Heart left ventricle (tissue), 16 donors: ENCODE data around the gene AIFM1. TPM values are rescaled to one million over a fixed set of nuclear protein-coding genes. Genes with fewer than 3 reads are reported as not detected.

Experiments
- ATAC-seq, 4 donors: fragments of 200-7000 bp; cut with Tn5 transposase; one replicate each; pipeline ENCODE4 v1.9.1; 2020 to 2022; ENCODE audit warnings: moderate library complexity in 4 of 4, mild to moderate bottlenecking in 3 of 4, moderate number of reproducible peaks in 1 of 4
- DNase-seq, 5 donors: peaks; one replicate each; pipeline ENCODE4 v3.0.0-alpha.2; 2020
- H3K27ac ChIP-seq, 12 donors: fragments of 200-600 bp; sonication (generic) in 4 of 12; one replicate each; pipeline versions ENCODE4 v1.5.0 to v1.8.0; 2016 to 2022; ENCODE audit warnings: mild to moderate bottlenecking in 2 of 12
- H3K27me3 ChIP-seq, 9 donors: fragments of 200-600 bp; sonication (generic) in 2 of 9; one replicate each; pipeline versions ENCODE4 v1.5.1 to v1.8.0; 2016 to 2022; ENCODE audit warnings: mild to moderate bottlenecking in 3 of 9
- H3K36me3 ChIP-seq, 9 donors: fragments of 200-600 bp; sonication (generic) in 2 of 9; one replicate each; pipeline versions ENCODE4 v1.5.0 to v1.8.0; 2018 to 2022; ENCODE audit warnings: mild to moderate bottlenecking in 2 of 9
- H3K4me1 ChIP-seq, 12 donors: fragments of 200-600 bp; sonication (generic) in 4 of 12; one replicate each; pipeline versions ENCODE4 v1.5.0 to v1.8.0; 2016 to 2022; ENCODE audit warnings: mild to moderate bottlenecking in 3 of 12
- H3K4me3 ChIP-seq, 12 donors: fragments of 200-600 bp; sonication (generic) in 4 of 12; one replicate each; pipeline versions ENCODE4 v1.5.0 to v1.8.0; 2017 to 2022; ENCODE audit warnings: mild to moderate bottlenecking in 9 of 12, moderate library complexity in 4 of 12
- H3K9me3 ChIP-seq, 12 donors: fragments of 200-600 bp; sonication (generic) in 4 of 12; one replicate each; pipeline versions ENCODE4 v1.5.0 to v1.8.0; 2016 to 2022; ENCODE audit warnings: mild to moderate bottlenecking in 1 of 12
- CTCF ChIP-seq, 12 donors: fragments of 200-600 bp; sonication (generic) in 4 of 12; IDR thresholded peaks; one replicate each; pipeline versions ENCODE4 v1.5.0 to v1.8.0; 2018 to 2022; ENCODE audit warnings: antibody characterized with exemption in 12 of 12, mild to moderate bottlenecking in 5 of 12
- POLR2A ChIP-seq, 2 donors: fragments of 450-650 bp; IDR thresholded peaks; one replicate each; pipeline ENCODE4 v1.6.1; 2017; ENCODE audit warnings: antibody characterized with exemption in 2 of 2, mild to moderate bottlenecking in 2 of 2, moderate library complexity in 2 of 2
- WGBS, 4 donors: extraction: QIAGEN DNeasy Blood & Tissue Kit in 2 of 4; methylation state at CpG; one replicate each; pipeline versions ENCODE4 v1.1.5 to v1.1.7; 2013 to 2018; 5-methylcytosine and 5-hydroxymethylcytosine counted together
- intact Hi-C, 10 donors: fragments of 100-400 bp; cut with DNase I; formaldehyde crosslinking; loops; one replicate each; pipeline versions ENCODE4 v1.11.1 to v1.14.2; 2022
- polyA plus RNA-seq, 2 donors: library from polyadenylated mRNA; stranded (reverse); fragments of 200-250 nt; gene quantifications; one replicate each; pipeline ENCODE4 v1.2.3, GENCODE V29; 2013
- total RNA-seq, 9 donors: library from RNA; depleted of rRNA in 2 of 9; stranded (reverse); fragments of >200 nt in 2 of 9; fragmentation: NEBNext Ultra II Directional in 3 of 9; extraction: Animal tissue kit (Norgen Biotek cat#: 25700) in 3 of 9; gene quantifications; one replicate each; pipeline versions ENCODE4 v1.1.0 to v1.2.4, GENCODE V29; 2016 to 2023
- donor health status: ischemic (EF 13 %, LVEDD 7.1; RV severe dilation, severe dysfunction).
- donor health status: healthy with polysubstance abuse.
- donor health status: DM: no; HTN: yes; CAD: no.
- donor health status: DM: no; HTN: no; CAD: no.
- donor health status: ischemic (EF 25% LVEDD 6.9; RV normal size, moderate dysfunction).
- donor health status: ischemic (EF 25% LVEDD 5.7; RV mildly dilated, moderate dysfunction).
- donor health status: healthy.
- donor health status: DM: yes; HTN: yes; CAD: no.
- donor health status: ischemic (EF 35%, LVEDD 5.7; RV mildly dilated, moderate dysfunction).
- donor health status: nonischemic (EF 11% LVEDD 7.7; RV severe dilation, severe dysfunction).
- donor health status: DM: yes; HTN: yes; CAD: no.
- donor health status: PGD.
- donor health status: ischemic (EF 29% LVEDD 5.4; RV normal size, mild dysfunction).
- donor health status: nonischemic (EF 23%, LVEDD 6.1; RV moderate dilation, normal function).

Gene AIFM1
- total and polyA plus RNA-seq, 11 donors, result 73.7 to 164 (median 109) TPM

GRCh38 chrX:130080791-130081367 is 84.8 kb downstream of the AIFM1 start:
- no peak for ATAC-seq
- peak in 1 of 5 donors; percentile 19 for DNase-seq
- TF ChIP-seq POLR2A (IDR thresholded peaks at IDR 0.05) (no peak), CTCF (IDR thresholded peaks at IDR 0.05) (no peak)

DNA sequence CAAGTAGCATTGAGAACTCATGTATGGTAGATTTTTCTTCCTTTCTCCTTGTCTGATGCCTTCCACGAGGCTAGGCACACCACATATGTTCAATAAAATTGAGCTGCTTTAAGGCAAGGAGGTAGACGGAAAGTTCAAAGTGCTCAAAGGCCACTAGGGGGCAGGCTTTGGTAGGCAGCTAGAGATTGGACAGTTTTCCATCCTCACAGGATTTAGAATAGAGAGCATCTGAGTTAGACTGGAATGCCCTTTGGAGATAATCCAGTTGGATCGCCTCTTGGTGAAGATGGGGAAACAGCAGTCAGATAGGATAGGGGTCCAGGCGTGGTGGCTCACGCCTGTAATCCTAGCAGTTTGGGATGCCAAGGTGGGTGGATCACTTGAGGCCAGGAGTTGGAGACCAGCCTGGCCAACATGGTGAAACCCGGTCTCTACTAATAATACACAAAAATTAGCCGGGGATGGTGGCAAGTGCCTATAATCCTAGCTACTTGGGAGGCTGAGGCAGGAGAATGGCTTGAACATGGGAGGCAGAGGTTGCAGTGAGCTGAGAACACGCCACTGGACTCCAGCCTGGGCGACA is 85.7 kb downstream of the AIFM1 start:
- Histone ChIP-seq H3K36me3 (no peaks in the 10 kb centered on the region), H3K9me3 (no peaks in the 10 kb centered on the region), H3K4me1 (peaks cover 0 to 45% (median 12%) of the 10 kb centered on the region in 12 donors), H3K27me3 (no peaks in the 10 kb centered on the region), H3K4me3 (no peak overlapping the region), H3K27ac (no peak overlapping the region)
- intact Hi-C loops, result loop anchor here (1.0 to 10.0 kb wide), 10 partner anchors 37 to 822 kb away; partner anchors contain the start of gene ENOX2 (in 1 of the 10)
- ATAC-seq (peak; percentile 30 to 66 (median 53)), DNase-seq (peak in 3 of 5 donors; percentile 40 to 61 (median 53))
- TF ChIP-seq POLR2A (IDR thresholded peaks at IDR 0.05) (no peak), CTCF (IDR thresholded peaks at IDR 0.05) (peak; percentile 55 to 77 (median 64))
- 41 to 52% (median 45%) methylated on average over 9 of the region's 9 CpGs for WGBS, 4 donors

More at GRCh38 chrX:130080791-130081367, 84.8 kb downstream of the AIFM1 start:
- H3K4me3 ChIP-seq, result no peak overlapping the region
- 70 to 83% (median 76%) methylated on average over 6 to 7 of the region's 7 CpGs for WGBS, 4 donors
- no peaks in the 10 kb centered on the region for H3K27me3 ChIP-seq
- H3K27ac ChIP-seq, result peak overlapping the region in 2 of 12 donors; percentile 41 to 76
- H3K4me1 ChIP-seq, result peaks cover 0 to 53% (median 15%) of the 10 kb centered on the region in 12 donors
- H3K36me3 ChIP-seq, result no peaks in the 10 kb centered on the region
- intact Hi-C loops, result loop anchor here (1.0 to 5.0 kb wide), 8 partner anchors 36 to 112 kb away; no protein-coding TSS in a partner anchor
- H3K9me3 ChIP-seq, result no peaks in the 10 kb centered on the region

Other genes starting within 250 kb of the AIFM1 start
- gene BCORL1, start 183.2 kb downstream of the AIFM1 start, total RNA-seq, result 10 to 100 TPM in 2 of 9 donors, 1 to 10 TPM in 7; 5.3 to 11.0 (median 9.0) TPM
- 1 to 10 TPM; 3.3 to 7.5 TPM for gene BCORL1, start 183.2 kb downstream of the AIFM1 start, polyA plus RNA-seq
- gene ELF4, start 55.3 kb downstream of the AIFM1 start, total RNA-seq, result 10 to 100 TPM in 1 of 9 donors, 1 to 10 TPM in 8; 1.8 to 13.7 (median 3.2) TPM
- gene ELF4, start 55.3 kb downstream of the AIFM1 start, polyA plus RNA-seq, result 1 to 10 TPM; 1.3 to 5.3 TPM
- 1 to 10 TPM in 5 of 9 donors, under 1 TPM in 4; 0.32 to 7.9 (median 1.5) TPM for gene RAB33A, start 6.1 kb upstream of the AIFM1 start, total RNA-seq
- gene RAB33A, start 6.1 kb upstream of the AIFM1 start, polyA plus RNA-seq, result 1 to 10 TPM in 1 of 2 donors, under 1 TPM in 1; 0.23 to 5.8 TPM
- gene ZNF280C, start 103.1 kb upstream of the AIFM1 start, total RNA-seq, result 1 to 10 TPM; 1.3 to 2.6 (median 1.8) TPM
- under 1 TPM; 0.67 to 0.72 TPM for gene ZNF280C, start 103.1 kb upstream of the AIFM1 start, polyA plus RNA-seq
- 10 to 100 TPM in 2 of 9 donors, 1 to 10 TPM in 7; 5.7 to 10.6 (median 7.0) TPM for gene SLC25A14, start 174.1 kb upstream of the AIFM1 start, total RNA-seq
- gene SLC25A14, start 174.1 kb upstream of the AIFM1 start, polyA plus RNA-seq, result 10 to 100 TPM in 1 of 2 donors, 1 to 10 TPM in 1; 7.1 to 17.7 TPM
- gene GPR119, start 219.8 kb upstream of the AIFM1 start, total RNA-seq, result not detected
- not detected for gene GPR119, start 219.8 kb upstream of the AIFM1 start, polyA plus RNA-seq
- 10 to 100 TPM in 6 of 9 donors, 1 to 10 TPM in 3; 7.4 to 11.6 (median 10.6) TPM for gene RBMX2, start 236.1 kb upstream of the AIFM1 start, total RNA-seq
- 10 to 100 TPM; 12.0 to 12.6 TPM for gene RBMX2, start 236.1 kb upstream of the AIFM1 start, polyA plus RNA-seq